ENCODE data around the gene TBC1D10A. TPM values are rescaled to one million over a fixed set of nuclear protein-coding genes. Genes with fewer than 3 reads are reported as not detected.

Gene TBC1D10A
- total RNA-seq, 1 experiment from 2014 or later, result 8.4 TPM

DNA sequence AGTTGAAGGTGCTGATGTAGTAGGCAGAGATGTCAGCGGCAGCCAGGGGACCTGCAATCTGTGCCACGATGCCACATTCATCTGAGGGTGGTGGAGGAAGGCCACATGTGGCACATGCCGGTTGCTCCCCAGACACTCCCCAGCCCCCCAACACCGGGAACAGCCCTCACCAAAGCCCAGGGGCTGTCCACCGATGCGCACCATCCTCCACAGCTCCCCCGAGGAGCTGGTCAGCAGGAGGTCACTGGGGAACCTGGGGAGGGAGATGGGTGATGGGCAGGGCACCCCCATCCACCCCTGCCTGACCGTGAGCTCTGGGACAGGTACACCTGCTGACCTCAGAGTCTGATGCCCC, 40.9 kb downstream of the TBC1D10A start:
- Histone ChIP-seq H3K23ac (ENCODE audit: insufficient read length, low read depth, low read length) (no peak overlapping the region), H2BK20ac (ENCODE audit: low read depth, low read length, poor library complexity, severe bottlenecking) (no peak overlapping the region), H3K79me2 (ENCODE audit: insufficient read depth, low read length) (no peaks in the 10 kb centered on the region), H3K23me2 (ENCODE audit: insufficient read length, low read depth, low read length, poor library complexity, severe bottlenecking) (peaks cover 8% of the 10 kb centered on the region), H4K5ac (ENCODE audit: insufficient read length, low read depth, low read length) (no peak overlapping the region), H3K56ac (ENCODE audit: insufficient read length, low read depth, low read length) (no peak overlapping the region), H3K4me2 (ENCODE audit: insufficient read depth, insufficient read length, low read length) (no peak overlapping the region), H4K91ac (ENCODE audit: insufficient read length, low read depth, low read length) (no peak overlapping the region), H4K20me1 (ENCODE audit: control insufficient read depth, insufficient read depth, insufficient read length) (no peaks in the 10 kb centered on the region), H3K9me3 (ENCODE audit: control insufficient read depth, low read depth, low read length) (no peaks in the 10 kb centered on the region), H2AFZ (ENCODE audit: low read length) (no peak overlapping the region), H3K27me3 (ENCODE audit: insufficient read depth, low read length) (no peaks in the 10 kb centered on the region), H2BK12ac (ENCODE audit: insufficient read length, low read depth, low read length) (no peak overlapping the region), H2AK5ac (ENCODE audit: insufficient read length, low read length) (no peak overlapping the region), H4K8ac (replicated peaks; ENCODE audit: insufficient read length, low read depth, low read length) (no peak overlapping the region), H3K27ac (ENCODE audit: insufficient read length, low read depth, low read length) (no peak overlapping the region), H3K4ac (ENCODE audit: low read depth, low read length) (no peak overlapping the region), H2BK5ac (ENCODE audit: insufficient read length, low read length) (no peak overlapping the region), H3K14ac (ENCODE audit: insufficient read depth, low read length) (no peak overlapping the region), H2BK15ac (ENCODE audit: low read depth, low read length) (no peak overlapping the region), H2BK120ac (ENCODE audit: low read depth, low read length, poor library complexity, severe bottlenecking) (no peak overlapping the region), H3K9ac (ENCODE audit: extremely low read depth, insufficient read length, low read length) (no peak overlapping the region), H3K18ac (ENCODE audit: insufficient read length, low read depth, low read length) (no peak overlapping the region), H3K4me1 (ENCODE audit: insufficient read depth, low read length) (no peaks in the 10 kb centered on the region; the same call in 1 of the 2 replicates), H3K79me1 (ENCODE audit: insufficient read depth, low read depth, low read length, poor library complexity, severe bottlenecking) (no peaks in the 10 kb centered on the region), H3T11ph (ENCODE audit: low read length) (no peak overlapping the region)
- Mint-ChIP-seq H3K36me3 (ENCODE audit: insufficient read depth in 1 of 3, low read depth in 3 of 3) (peaks cover 0 to 2% (median 0%) of the 10 kb centered on the region in 3 experiments; a peak in 1 of 7 replicates), H3K27ac (no peak overlapping the region), H3K9me3 (no peaks in the 10 kb centered on the region), H3K4me3 (no peak overlapping the region), H3K27me3 (ENCODE audit: low read depth) (no peaks in the 10 kb centered on the region), H3K4me1 (peaks cover 5 to 16% of the 10 kb centered on the region in 2 experiments)
- no peak for DNase-seq
- TF ChIP-seq, protein P1, sequence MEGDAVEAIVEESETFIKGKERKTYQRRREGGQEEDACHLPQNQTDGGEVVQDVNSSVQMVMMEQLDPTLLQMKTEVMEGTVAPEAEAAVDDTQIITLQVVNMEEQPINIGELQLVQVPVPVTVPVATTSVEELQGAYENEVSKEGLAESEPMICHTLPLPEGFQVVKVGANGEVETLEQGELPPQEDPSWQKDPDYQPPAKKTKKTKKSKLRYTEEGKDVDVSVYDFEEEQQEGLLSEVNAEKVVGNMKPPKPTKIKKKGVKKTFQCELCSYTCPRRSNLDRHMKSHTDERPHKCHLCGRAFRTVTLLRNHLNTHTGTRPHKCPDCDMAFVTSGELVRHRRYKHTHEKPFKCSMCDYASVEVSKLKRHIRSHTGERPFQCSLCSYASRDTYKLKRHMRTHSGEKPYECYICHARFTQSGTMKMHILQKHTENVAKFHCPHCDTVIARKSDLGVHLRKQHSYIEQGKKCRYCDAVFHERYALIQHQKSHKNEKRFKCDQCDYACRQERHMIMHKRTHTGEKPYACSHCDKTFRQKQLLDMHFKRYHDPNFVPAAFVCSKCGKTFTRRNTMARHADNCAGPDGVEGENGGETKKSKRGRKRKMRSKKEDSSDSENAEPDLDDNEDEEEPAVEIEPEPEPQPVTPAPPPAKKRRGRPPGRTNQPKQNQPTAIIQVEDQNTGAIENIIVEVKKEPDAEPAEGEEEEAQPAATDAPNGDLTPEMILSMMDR (conservative IDR thresholded peaks at IDR 0.05), result no peak
- no CpG with 5 or more reads among the region's 8 CpGs for WGBS (ENCODE audit: extremely low coverage, insufficient read length, low lambda C conversion rate)

Data from H9 (cell line).